HCT116 (cell line): ENCODE results near the gene CELF4. TPM values are rescaled to one million over a fixed set of nuclear protein-coding genes. Genes with fewer than 3 reads are reported as not detected.

Experiments
- ATAC-seq: fragments of 200-7000 bp; cut with Tn5 transposase; 2 replicates; pipeline ENCODE4 v1.9.1; 2020; ENCODE audit warnings: mild to moderate bottlenecking, moderate library complexity
- BruUV-seq: library from RNA; stranded (reverse); fragments of 400-500 nt; replicated peaks from 2 replicates; lab custom pipeline; 2021; lab: Mats Ljungman, UMichigan
- CTCF ChIA-PET: fragments of 300-600 bp; sonication (Branson Sonifier 250); formaldehyde crosslinking; loops from one replicate; lab custom pipeline; 2021; ENCODE audit warnings: antibody characterized with exemption; lab: Charles Lee
- POLR2A ChIA-PET: fragments of 300-600, 350-600 bp; sonication (Branson Sonifier 250); formaldehyde crosslinking; loops from one replicate; lab custom pipeline; 2021; ENCODE audit warnings: antibody characterized with exemption; lab: Charles Lee
- RAD21 ChIA-PET, 2 experiments: fragments of 300-600 bp; sonication (Branson Sonifier 250); formaldehyde crosslinking; loops; one replicate each; lab custom pipeline; 2023; ENCODE audit warnings: low total read pairs in 2 of 2; ENCODE audit not compliant: uncharacterized antibody in 2 of 2, unreplicated experiment in 2 of 2, low non-redundant PET in 1 of 2; lab: Charles Lee
- DNase-seq: peaks from one replicate; pipeline ENCODE4 v3.0.0-alpha.2; 2010; ENCODE audit warnings: low read depth, low spot score
- H2AFZ ChIP-seq: fragments of 200-600 bp; shearing (Covaris generic), sonication (generic); 2 replicates; pipeline ENCODE4 v1.6.1; 2017; ENCODE audit warnings: low read depth, mixed run types, mixed read lengths, antibody characterized with exemption, low read length; ENCODE audit not compliant: poor library complexity, severe bottlenecking
- H3K27ac ChIP-seq: 2 replicates; pipeline ENCODE4 v1.5.1; 2012; ENCODE audit warnings: low read depth, low read length
- H3K27me3 ChIP-seq: fragments of 200-600 bp; sonication (generic); 2 replicates; pipeline ENCODE4 v1.6.1; 2016; ENCODE audit warnings: mixed run types, low read length, mixed read lengths; ENCODE audit not compliant: insufficient read depth
- H3K36me3 ChIP-seq, 2 experiments: fragments of 200-500 bp in 1 of 2; fragments of 200-600 bp in 1 of 2; sonication (Bioruptor generic) in 1 of 2; sonication (generic) in 1 of 2; 2 replicates each; pipeline versions ENCODE4 v1.5.1 to v1.6.1; 2014 to 2016; ENCODE audit warnings: low read length in 2 of 2, inconsistent platforms in 1 of 2, mixed read lengths in 1 of 2, mixed run types in 1 of 2; ENCODE audit not compliant: insufficient read depth in 2 of 2, control insufficient read depth in 1 of 2
- H3K4me1 ChIP-seq, 2 experiments: fragments of 200-600 bp in 1 of 2; sonication (generic) in 1 of 2; 2 replicates each; pipeline versions ENCODE4 v1.5.1 to v1.6.1; 2012 to 2017; ENCODE audit warnings: low read length in 2 of 2, inconsistent platforms in 1 of 2, mild to moderate bottlenecking in 1 of 2, mixed read lengths in 1 of 2, mixed run types in 1 of 2, moderate library complexity in 1 of 2; ENCODE audit not compliant: insufficient read depth in 2 of 2, control insufficient read depth in 1 of 2
- H3K4me2 ChIP-seq: fragments of 200-600 bp; sonication (generic); 2 replicates; pipeline ENCODE4 v1.6.1; 2017; ENCODE audit warnings: mixed run types, low read length, mixed read lengths
- H3K4me3 ChIP-seq, 2 experiments: fragments of 200-600 bp in 1 of 2; sonication (generic) in 1 of 2; replicated peaks in 1 of 2; 2 replicates each; pipeline ENCODE4 v1.5.1; 2011 to 2016; ENCODE audit warnings: low read length in 2 of 2, control low read depth in 1 of 2, low read depth in 1 of 2, mild to moderate bottlenecking in 1 of 2, mixed read lengths in 1 of 2, mixed run types in 1 of 2
- H3K79me2 ChIP-seq: fragments of 200-600 bp; sonication (generic); 2 replicates; pipeline ENCODE4 v1.6.1; 2017; ENCODE audit warnings: mild to moderate bottlenecking, mixed run types, low read length, moderate library complexity, mixed read lengths; ENCODE audit not compliant: insufficient read depth
- H3K9ac ChIP-seq: fragments of 200-600 bp; sonication (generic); 2 replicates; pipeline ENCODE4 v1.6.1; 2016; ENCODE audit warnings: low read length, mixed read lengths
- H3K9me2 ChIP-seq: fragments of 200-600 bp; sonication (generic), shearing (Covaris generic); 2 replicates; pipeline ENCODE4 v1.6.1; 2017; ENCODE audit warnings: mixed run types, mild to moderate bottlenecking, moderate library complexity; ENCODE audit not compliant: insufficient read depth
- H3K9me3 ChIP-seq, 2 experiments: fragments of 200-500 bp in 1 of 2; fragments of 200-600 bp in 1 of 2; sonication (Bioruptor generic) in 1 of 2; sonication (generic) in 1 of 2; 2 replicates each; pipeline ENCODE4 v1.6.1; 2014 to 2017; ENCODE audit warnings: low read length in 2 of 2, mixed read lengths in 2 of 2, inconsistent platforms in 1 of 2, low read depth in 1 of 2, mild to moderate bottlenecking in 1 of 2, mixed run types in 1 of 2, moderate library complexity in 1 of 2; ENCODE audit not compliant: control insufficient read depth in 1 of 2, insufficient read depth in 1 of 2
- H4K20me1 ChIP-seq: fragments of 200-600 bp; sonication (generic), shearing (Covaris generic); 2 replicates; pipeline ENCODE4 v1.6.1; 2017; ENCODE audit warnings: mixed run types, mild to moderate bottlenecking, moderate library complexity; ENCODE audit not compliant: insufficient read depth
- CBX3 ChIP-seq: IDR thresholded peaks from 2 replicates; pipeline ENCODE4 v1.6.1; 2012; ENCODE audit warnings: low read depth
- CEBPB ChIP-seq: IDR thresholded peaks from 2 replicates; pipeline ENCODE4 v1.6.1; 2012; ENCODE audit warnings: low read depth
- CTCF ChIP-seq, 3 experiments: fragments of 200-600 bp in 1 of 3; sonication (generic) in 1 of 3; IDR thresholded peaks in 2 of 3; conservative IDR thresholded peaks in 1 of 3; 2 replicates each; pipeline ENCODE4 v1.5.1; 2012 to 2017; ENCODE audit warnings: low read depth in 2 of 3, low read length in 2 of 3, antibody characterized with exemption in 1 of 3, borderline replicate concordance in 1 of 3, control low read depth in 1 of 3, mild to moderate bottlenecking in 1 of 3, mixed read lengths in 1 of 3, mixed run types in 1 of 3, moderate library complexity in 1 of 3; ENCODE audit not compliant: insufficient read depth in 1 of 3
- EGR1 ChIP-seq: IDR thresholded peaks from 2 replicates; pipeline ENCODE4 v1.6.1; 2012; ENCODE audit warnings: low read depth
- ELF1 ChIP-seq: IDR thresholded peaks from 2 replicates; pipeline ENCODE4 v1.6.1; 2012; ENCODE audit warnings: low read depth, borderline replicate concordance
- EZH2phosphoT487 ChIP-seq: fragments of 200-600 bp; IDR thresholded peaks from 2 replicates; pipeline ENCODE4 v1.6.1; 2018; ENCODE audit warnings: antibody characterized with exemption, borderline replicate concordance
- FOSL1 ChIP-seq: IDR thresholded peaks from 2 replicates; pipeline ENCODE4 v1.6.1; 2012; ENCODE audit warnings: low read depth
- JUND ChIP-seq: IDR thresholded peaks from 2 replicates; pipeline ENCODE4 v1.6.1; 2012
- POLR2A ChIP-seq: IDR thresholded peaks from 2 replicates; pipeline ENCODE4 v1.7.0; 2011; ENCODE audit warnings: borderline replicate concordance; ENCODE audit not compliant: insufficient read depth, insufficient read length; ENCODE audit errors: extremely low read depth
- RAD21 ChIP-seq: IDR thresholded peaks from 2 replicates; pipeline ENCODE4 v1.6.1; 2012; ENCODE audit warnings: low read depth, mild to moderate bottlenecking
- REST ChIP-seq: IDR thresholded peaks from 2 replicates; pipeline ENCODE4 v1.6.1; 2012; ENCODE audit warnings: low read depth
- SIN3A ChIP-seq: IDR thresholded peaks from 2 replicates; pipeline ENCODE4 v1.6.1; 2012; ENCODE audit warnings: low read depth
- SP1 ChIP-seq: IDR thresholded peaks from 2 replicates; pipeline ENCODE4 v1.6.1; 2012; ENCODE audit warnings: low read depth
- SRF ChIP-seq: IDR thresholded peaks from 2 replicates; pipeline ENCODE4 v1.6.1; 2012; ENCODE audit warnings: low read depth
- ZFX ChIP-seq: fragments of 450-650 bp; IDR thresholded peaks from 2 replicates; pipeline ENCODE4 v1.6.1; 2017
- ZNF274 ChIP-seq: fragments of 200-500 bp; sonication (Bioruptor generic); IDR thresholded peaks from 2 replicates; pipeline ENCODE4 v1.6.1; 2014; ENCODE audit warnings: mild to moderate bottlenecking, low read depth, low read length, inconsistent platforms
- intact Hi-C: fragments of 100-400 bp; cut with micrococcal nuclease; formaldehyde crosslinking; loops from 2 replicates; pipeline ENCODE4 v1.10.0; 2022
- total RNA-seq: library from RNA; stranded (reverse); gene quantifications from one replicate; pipeline ENCODE4 v1.2.1, GENCODE V29; 2021; ENCODE audit not compliant: unreplicated experiment

The CELF4 gene
- total RNA-seq, 1 experiment from 2014 or later, result not detected

- no peaks in the 10 kb centered on the region for H3K36me3 ChIP-seq
- H2AFZ ChIP-seq, result no peak overlapping the region
- ChIA-PET CTCF (no interaction called here), POLR2A (no interaction called here), RAD21 (no interaction called here)
- no peaks in the 10 kb centered on the region for H3K79me2 ChIP-seq
- no TSS peak for BruUV-seq
- no peaks in the 10 kb centered on the region for H3K27me3 ChIP-seq
- H3K4me2 ChIP-seq, result no peak overlapping the region
- H3K9me3 ChIP-seq, result no peaks in the 10 kb centered on the region
- H3K9me2 ChIP-seq, result no peaks in the 10 kb centered on the region
- no peaks in the 10 kb centered on the region; a peak in 1 of 4 replicates for H3K4me1 ChIP-seq
- no peaks in the 10 kb centered on the region for H4K20me1 ChIP-seq
- TF ChIP-seq SP1 (no peak), JUND (no peak), ZFX (no peak), RAD21 (no peak), REST (no peak), EGR1 (no peak), EZH2phosphoT487 (no peak), SIN3A (no peak), ELF1 (no peak), ZNF274 (no peak), POLR2A (no peak), SRF (no peak), CEBPB (no peak), CBX3 (no peak), CTCF (IDR thresholded peaks at IDR 0.05 in 2 of 3, conservative IDR thresholded peaks at IDR 0.05 in 1 of 3; ENCODE audit: borderline replicate concordance in 1 of 3, insufficient read depth in 1 of 3, low read depth in 2 of 3, low read length in 2 of 3) (no peak), FOSL1 (no peak)
- no peak overlapping the region for H3K27ac ChIP-seq
- no peak for ATAC-seq
- no peak overlapping the region for H3K4me3 ChIP-seq
- intact Hi-C loops, result no loop called here
- H3K9ac ChIP-seq, result no peak overlapping the region
- no peak for DNase-seq
Measured at GRCh38 chr18:37247497-37248161, 318.0 kb downstream of the CELF4 start.
